Measurements from ENCODE around the gene THUMPD1.

THUMPD1 gene, protein sequence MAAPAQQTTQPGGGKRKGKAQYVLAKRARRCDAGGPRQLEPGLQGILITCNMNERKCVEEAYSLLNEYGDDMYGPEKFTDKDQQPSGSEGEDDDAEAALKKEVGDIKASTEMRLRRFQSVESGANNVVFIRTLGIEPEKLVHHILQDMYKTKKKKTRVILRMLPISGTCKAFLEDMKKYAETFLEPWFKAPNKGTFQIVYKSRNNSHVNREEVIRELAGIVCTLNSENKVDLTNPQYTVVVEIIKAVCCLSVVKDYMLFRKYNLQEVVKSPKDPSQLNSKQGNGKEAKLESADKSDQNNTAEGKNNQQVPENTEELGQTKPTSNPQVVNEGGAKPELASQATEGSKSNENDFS

DNA sequence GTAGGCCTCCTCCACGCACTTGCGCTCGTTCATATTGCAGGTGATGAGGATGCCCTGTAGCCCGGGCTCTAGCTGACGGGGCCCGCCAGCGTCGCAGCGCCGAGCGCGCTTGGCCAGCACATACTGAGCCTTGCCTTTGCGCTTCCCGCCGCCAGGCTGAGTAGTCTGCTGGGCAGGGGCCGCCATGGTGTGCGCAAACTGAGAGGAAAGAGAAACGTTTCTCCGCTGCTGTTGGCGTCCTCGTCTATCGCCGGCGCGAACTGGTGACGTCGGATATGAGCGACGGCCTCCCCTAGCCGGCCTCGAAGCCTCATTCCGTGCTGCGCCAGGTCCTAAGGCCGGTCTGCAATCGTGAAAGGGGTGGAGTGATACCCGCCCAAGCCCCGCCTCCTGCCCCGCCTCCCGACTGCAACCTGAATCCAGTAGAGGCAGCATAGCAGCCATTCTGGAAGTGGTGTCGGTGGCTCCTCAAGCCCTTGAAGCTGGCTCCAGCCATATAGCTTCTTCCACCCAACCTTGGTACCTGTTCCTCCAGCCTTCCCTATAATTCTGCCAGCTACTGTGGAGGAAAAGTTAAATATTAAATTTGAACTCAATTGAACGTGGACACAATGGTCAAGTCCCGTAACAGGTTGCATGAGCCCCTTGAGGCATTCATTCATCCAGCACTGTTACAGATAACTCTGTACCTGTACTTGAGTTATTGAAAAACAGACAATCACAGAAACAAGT lies at the start of gene THUMPD1:
Gene THUMPD1 (minus strand): TSS at position 265 of the 732 bp plus-strand sequence. CDS start 79 bp downstream, at position 186.
- Histone ChIP-seq H3K27ac (ENCODE audit: low read depth, low read length) (peak within 1 kb of the TSS; percentile 85), H3K9ac (ENCODE audit: low read length) (peak within 1 kb of the TSS; percentile 90), H3F3A (ENCODE audit: insufficient read depth) (no peaks in the 10 kb centered on the region; the same call in 1 of the 2 replicates), H3K9me2 (replicated peaks; ENCODE audit: insufficient read depth, low read length) (no peaks in the 10 kb centered on the region), H3K4me2 (ENCODE audit: low read depth, low read length, poor library complexity, severe bottlenecking) (peak within 1 kb of the TSS; percentile 89), H3K36me3 (ENCODE audit: low read length) (peaks cover 24% of the 10 kb centered on the region), H4K20me1 (ENCODE audit: low read depth, low read length) (peaks cover 15% of the 10 kb centered on the region; the same call in 1 of the 2 replicates), H3K4me3 (ENCODE audit: insufficient read depth, low read length, poor library complexity, severe bottlenecking) (peak within 1 kb of the TSS; percentile 99), H3K9me3 (ENCODE audit: insufficient read depth, low read length) (no peaks in the 10 kb centered on the region), H3K79me2 (ENCODE audit: insufficient read depth, low read length) (peaks cover 30% of the 10 kb centered on the region), H2AFZ (ENCODE audit: low read depth, low read length, severe bottlenecking) (peak within 1 kb of the TSS; percentile 91), H3K27me3 (ENCODE audit: low read length) (no peaks in the 10 kb centered on the region)
- TF ChIP-seq, protein P1, sequence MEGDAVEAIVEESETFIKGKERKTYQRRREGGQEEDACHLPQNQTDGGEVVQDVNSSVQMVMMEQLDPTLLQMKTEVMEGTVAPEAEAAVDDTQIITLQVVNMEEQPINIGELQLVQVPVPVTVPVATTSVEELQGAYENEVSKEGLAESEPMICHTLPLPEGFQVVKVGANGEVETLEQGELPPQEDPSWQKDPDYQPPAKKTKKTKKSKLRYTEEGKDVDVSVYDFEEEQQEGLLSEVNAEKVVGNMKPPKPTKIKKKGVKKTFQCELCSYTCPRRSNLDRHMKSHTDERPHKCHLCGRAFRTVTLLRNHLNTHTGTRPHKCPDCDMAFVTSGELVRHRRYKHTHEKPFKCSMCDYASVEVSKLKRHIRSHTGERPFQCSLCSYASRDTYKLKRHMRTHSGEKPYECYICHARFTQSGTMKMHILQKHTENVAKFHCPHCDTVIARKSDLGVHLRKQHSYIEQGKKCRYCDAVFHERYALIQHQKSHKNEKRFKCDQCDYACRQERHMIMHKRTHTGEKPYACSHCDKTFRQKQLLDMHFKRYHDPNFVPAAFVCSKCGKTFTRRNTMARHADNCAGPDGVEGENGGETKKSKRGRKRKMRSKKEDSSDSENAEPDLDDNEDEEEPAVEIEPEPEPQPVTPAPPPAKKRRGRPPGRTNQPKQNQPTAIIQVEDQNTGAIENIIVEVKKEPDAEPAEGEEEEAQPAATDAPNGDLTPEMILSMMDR (IDR thresholded peaks at IDR 0.05; ENCODE audit: insufficient read depth, low read length, poor library complexity, severe bottlenecking): peak; percentile 10
- TF ChIP-seq EZH2phosphoT487 (conservative IDR thresholded peaks at IDR 0.05; ENCODE audit: low read length): no peak

DNA sequence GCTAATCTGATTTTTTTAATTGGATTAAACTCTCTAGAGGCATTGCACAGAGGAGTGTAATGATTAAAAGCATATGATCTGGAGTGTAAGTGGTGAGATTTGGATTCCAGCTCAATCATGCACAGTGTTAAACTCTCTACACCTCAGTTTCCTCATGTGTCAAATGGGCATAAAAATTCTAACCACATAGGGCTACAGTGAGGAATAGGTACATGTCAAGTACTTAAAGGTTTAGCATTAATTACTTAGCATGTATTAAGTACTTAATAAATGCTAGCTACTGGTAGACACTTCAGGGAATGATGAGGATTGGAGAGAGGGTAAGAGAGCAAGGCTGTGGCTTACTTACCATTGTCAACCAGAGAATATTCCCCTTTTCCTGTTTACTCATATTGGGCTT lies 47.5 kb upstream of the THUMPD1 start:
- TF ChIP-seq EZH2phosphoT487 (conservative IDR thresholded peaks at IDR 0.05; ENCODE audit: low read length): no peak
- TF ChIP-seq, protein P1 (IDR thresholded peaks at IDR 0.05; ENCODE audit: insufficient read depth, low read length, poor library complexity, severe bottlenecking): no peak
- H3K4me3 ChIP-seq (ENCODE audit: insufficient read depth, low read length, poor library complexity, severe bottlenecking): no peak overlapping the region
- H3K9me2 ChIP-seq (replicated peaks; ENCODE audit: insufficient read depth, low read length): no peaks in the 10 kb centered on the region
- no peaks in the 10 kb centered on the region; the same call in 1 of the 2 replicates for H3K36me3 ChIP-seq (ENCODE audit: low read length)
- H4K20me1 ChIP-seq (ENCODE audit: low read depth, low read length): no peaks in the 10 kb centered on the region
- H3K9ac ChIP-seq (ENCODE audit: low read length): no peak overlapping the region
- no peaks in the 10 kb centered on the region for H3K79me2 ChIP-seq (ENCODE audit: insufficient read depth, low read length)
- no peaks in the 10 kb centered on the region for H3K27me3 ChIP-seq (ENCODE audit: low read length)
- no peaks in the 10 kb centered on the region for H3K9me3 ChIP-seq (ENCODE audit: insufficient read depth, low read length)
- no peaks in the 10 kb centered on the region for H3F3A ChIP-seq (ENCODE audit: insufficient read depth)
- no peak overlapping the region for H3K4me2 ChIP-seq (ENCODE audit: low read depth, low read length, poor library complexity, severe bottlenecking)
- no peak overlapping the region for H3K27ac ChIP-seq (ENCODE audit: low read depth, low read length)
- H2AFZ ChIP-seq (ENCODE audit: low read depth, low read length, severe bottlenecking): no peak overlapping the region

DNA sequence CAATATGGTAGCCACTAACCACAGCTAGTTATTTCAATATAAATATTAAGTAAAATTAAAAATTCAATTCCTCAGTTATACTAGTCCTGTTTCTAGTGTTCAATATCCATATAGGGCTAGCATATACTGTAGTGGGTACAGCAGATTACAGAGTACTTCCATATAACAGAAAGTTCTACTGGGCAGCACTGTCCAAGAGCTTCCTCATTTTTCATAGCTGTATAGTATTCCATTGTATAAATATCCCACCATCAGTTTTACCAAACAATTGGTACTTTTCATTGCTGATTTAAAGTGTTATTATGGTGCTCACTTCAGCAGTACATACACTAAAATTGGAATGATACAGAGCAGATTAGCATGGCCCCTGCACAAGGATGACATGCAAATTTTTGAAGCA lies 42.6 kb upstream of the THUMPD1 start:
- no peaks in the 10 kb centered on the region for H3K27me3 ChIP-seq (ENCODE audit: low read length)
- no peaks in the 10 kb centered on the region for H3F3A ChIP-seq (ENCODE audit: insufficient read depth)
- no peak overlapping the region for H3K4me3 ChIP-seq (ENCODE audit: insufficient read depth, low read length, poor library complexity, severe bottlenecking)
- no peak overlapping the region for H3K9ac ChIP-seq (ENCODE audit: low read length)
- H2AFZ ChIP-seq (ENCODE audit: low read depth, low read length, severe bottlenecking): no peak overlapping the region
- H3K9me2 ChIP-seq (replicated peaks; ENCODE audit: insufficient read depth, low read length): no peaks in the 10 kb centered on the region
- no peak overlapping the region for H3K27ac ChIP-seq (ENCODE audit: low read depth, low read length)
- no peak overlapping the region for H3K4me2 ChIP-seq (ENCODE audit: low read depth, low read length, poor library complexity, severe bottlenecking)
- TF ChIP-seq EZH2phosphoT487 (conservative IDR thresholded peaks at IDR 0.05; ENCODE audit: low read length): no peak
- TF ChIP-seq, protein P1 (IDR thresholded peaks at IDR 0.05; ENCODE audit: insufficient read depth, low read length, poor library complexity, severe bottlenecking): no peak
- no peaks in the 10 kb centered on the region for H3K79me2 ChIP-seq (ENCODE audit: insufficient read depth, low read length)
- H3K36me3 ChIP-seq (ENCODE audit: low read length): no peaks in the 10 kb centered on the region; the same call in 1 of the 2 replicates
- H4K20me1 ChIP-seq (ENCODE audit: low read depth, low read length): no peaks in the 10 kb centered on the region
- H3K9me3 ChIP-seq (ENCODE audit: insufficient read depth, low read length): no peaks in the 10 kb centered on the region

Measured in SU-DHL-6 (cell line).